ENCODE measurements around the gene MLXIP.
"Not testable (repeated sequence)": the region's sequence is repeated elsewhere in the genome, so short reads cannot be mapped to it uniquely, and the experiment has no call there.

The MLXIP gene

DNA sequence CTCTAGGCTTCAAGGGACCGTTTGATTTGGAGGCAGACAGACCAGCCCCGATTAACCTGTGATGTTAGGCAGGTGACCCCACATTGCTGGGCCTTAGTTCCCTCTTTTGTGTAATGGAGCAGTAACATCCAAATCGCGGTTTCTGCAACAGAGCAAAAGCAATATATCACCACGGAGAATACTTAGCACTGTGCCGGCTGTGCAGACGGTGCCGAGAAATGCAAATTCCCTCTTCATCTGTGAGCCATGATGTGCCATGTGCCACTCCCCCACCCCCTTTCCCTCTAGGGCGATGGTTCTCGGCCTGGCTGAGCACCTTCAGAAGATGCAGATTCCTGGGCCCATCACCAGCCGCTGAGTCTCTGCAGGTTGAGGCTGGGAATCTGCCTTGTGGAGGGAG, 46.0 kb upstream of the MLXIP start:
- DNase-seq (ENCODE audit: low spot score) = no peak
- TF ChIP-seq, protein P1, sequence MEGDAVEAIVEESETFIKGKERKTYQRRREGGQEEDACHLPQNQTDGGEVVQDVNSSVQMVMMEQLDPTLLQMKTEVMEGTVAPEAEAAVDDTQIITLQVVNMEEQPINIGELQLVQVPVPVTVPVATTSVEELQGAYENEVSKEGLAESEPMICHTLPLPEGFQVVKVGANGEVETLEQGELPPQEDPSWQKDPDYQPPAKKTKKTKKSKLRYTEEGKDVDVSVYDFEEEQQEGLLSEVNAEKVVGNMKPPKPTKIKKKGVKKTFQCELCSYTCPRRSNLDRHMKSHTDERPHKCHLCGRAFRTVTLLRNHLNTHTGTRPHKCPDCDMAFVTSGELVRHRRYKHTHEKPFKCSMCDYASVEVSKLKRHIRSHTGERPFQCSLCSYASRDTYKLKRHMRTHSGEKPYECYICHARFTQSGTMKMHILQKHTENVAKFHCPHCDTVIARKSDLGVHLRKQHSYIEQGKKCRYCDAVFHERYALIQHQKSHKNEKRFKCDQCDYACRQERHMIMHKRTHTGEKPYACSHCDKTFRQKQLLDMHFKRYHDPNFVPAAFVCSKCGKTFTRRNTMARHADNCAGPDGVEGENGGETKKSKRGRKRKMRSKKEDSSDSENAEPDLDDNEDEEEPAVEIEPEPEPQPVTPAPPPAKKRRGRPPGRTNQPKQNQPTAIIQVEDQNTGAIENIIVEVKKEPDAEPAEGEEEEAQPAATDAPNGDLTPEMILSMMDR (IDR thresholded peaks at IDR 0.05; ENCODE audit: extremely low read depth, insufficient read depth, missing control alignments) = no peak
- in situ Hi-C loops (cut with MboI; ENCODE audit: low pct_unique_long_range_greater_than_20kb, low sequenced_read_pairs, unreplicated experiment) = no loop called here

DNA sequence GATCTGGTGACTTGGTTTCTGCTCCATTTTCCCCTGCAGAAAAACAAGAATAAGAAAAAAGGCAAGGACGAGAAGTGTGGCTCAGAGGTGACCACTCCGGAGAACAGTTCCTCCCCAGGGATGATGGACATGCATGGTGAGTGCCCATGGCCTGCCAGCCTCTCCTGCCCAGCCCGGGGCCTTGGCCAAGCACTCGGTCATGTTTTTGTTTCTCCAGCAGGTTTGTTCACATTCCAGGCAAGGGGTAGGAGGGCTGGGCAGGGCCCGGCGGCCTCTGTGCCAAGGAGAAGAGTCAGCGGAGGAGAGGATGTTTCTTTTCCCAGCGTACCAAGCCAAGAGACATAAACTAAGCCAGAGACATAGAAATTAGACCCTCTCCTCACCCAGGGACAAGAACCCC, 43.3 kb upstream of the MLXIP start:
- in situ Hi-C loops (cut with MboI; ENCODE audit: low pct_unique_long_range_greater_than_20kb, low sequenced_read_pairs, unreplicated experiment) = no loop called here
- TF ChIP-seq, protein P1 (IDR thresholded peaks at IDR 0.05; ENCODE audit: extremely low read depth, insufficient read depth, missing control alignments) = no peak

DNA sequence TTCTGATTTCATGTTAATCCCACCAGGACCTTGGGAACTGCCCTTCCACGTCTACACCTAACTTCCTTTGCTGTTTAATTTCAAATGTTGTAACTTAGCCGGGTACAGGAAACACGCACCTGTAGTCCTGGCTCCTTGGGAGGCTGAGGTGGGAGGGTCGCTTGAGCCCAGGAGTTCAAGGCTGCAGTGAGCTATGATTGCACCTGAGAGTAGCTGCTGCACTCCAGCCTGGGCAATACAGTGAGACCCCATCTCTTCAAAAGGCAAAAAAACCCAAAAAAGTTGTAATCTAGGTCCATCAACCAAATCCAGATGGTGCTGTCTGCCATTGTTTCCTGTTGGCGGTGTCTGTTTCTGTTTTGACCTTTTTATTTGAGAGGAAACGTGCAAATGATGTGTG, 42.4 kb upstream of the MLXIP start:
- TF ChIP-seq, protein P1 (IDR thresholded peaks at IDR 0.05; ENCODE audit: extremely low read depth, insufficient read depth, missing control alignments) = no peak
- in situ Hi-C loops (cut with MboI; ENCODE audit: low pct_unique_long_range_greater_than_20kb, low sequenced_read_pairs, unreplicated experiment) = no loop called here
- DNase-seq (ENCODE audit: low spot score) = no peak

More for the DNA sequence above, 43.3 kb upstream of the MLXIP start:
- no peak for DNase-seq (ENCODE audit: low spot score)

DNA sequence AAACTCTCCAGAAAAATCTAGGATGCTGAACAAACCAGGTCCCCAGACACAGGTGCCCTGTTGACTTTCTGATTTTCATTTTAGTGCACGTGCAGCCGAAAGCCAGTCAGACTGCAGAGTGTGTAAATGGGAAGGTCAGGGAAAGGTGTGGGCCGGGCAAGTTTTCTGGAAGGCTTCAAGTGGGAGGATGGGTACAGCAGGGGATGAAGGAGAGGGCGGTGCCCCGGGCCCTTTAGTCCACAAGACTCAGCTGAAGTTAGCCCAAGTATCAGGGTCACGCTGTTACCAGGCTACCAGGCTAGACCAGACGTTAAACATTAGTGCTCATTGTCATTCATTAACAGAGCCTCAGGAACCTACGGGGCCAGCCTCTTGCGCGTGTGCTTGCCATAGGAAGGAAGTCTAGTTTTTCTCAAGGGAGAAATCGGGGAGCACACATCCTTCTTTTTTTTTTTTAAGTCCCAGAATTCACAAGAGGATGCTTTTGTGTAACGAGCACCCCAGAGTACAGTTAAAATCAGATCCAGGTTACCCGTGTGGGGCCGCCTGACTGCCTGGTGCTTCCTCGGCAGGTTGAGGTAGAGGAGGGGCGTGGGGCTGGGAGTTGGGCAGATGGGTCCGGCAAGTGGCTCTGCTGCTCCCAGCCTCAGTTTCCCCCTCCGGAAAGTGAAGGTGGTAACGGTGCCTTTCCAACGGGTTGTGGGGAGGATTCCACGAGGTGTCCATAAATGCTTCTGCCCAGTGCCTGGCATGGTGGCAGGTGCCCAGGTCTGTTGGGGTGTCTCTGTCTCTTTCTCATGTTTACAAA, 37.8 kb upstream of the MLXIP start:
- in situ Hi-C loops (cut with MboI; ENCODE audit: low pct_unique_long_range_greater_than_20kb, low sequenced_read_pairs, unreplicated experiment) = no loop called here
- TF ChIP-seq, protein P1 (IDR thresholded peaks at IDR 0.05; ENCODE audit: extremely low read depth, insufficient read depth, missing control alignments) = no peak

DNA sequence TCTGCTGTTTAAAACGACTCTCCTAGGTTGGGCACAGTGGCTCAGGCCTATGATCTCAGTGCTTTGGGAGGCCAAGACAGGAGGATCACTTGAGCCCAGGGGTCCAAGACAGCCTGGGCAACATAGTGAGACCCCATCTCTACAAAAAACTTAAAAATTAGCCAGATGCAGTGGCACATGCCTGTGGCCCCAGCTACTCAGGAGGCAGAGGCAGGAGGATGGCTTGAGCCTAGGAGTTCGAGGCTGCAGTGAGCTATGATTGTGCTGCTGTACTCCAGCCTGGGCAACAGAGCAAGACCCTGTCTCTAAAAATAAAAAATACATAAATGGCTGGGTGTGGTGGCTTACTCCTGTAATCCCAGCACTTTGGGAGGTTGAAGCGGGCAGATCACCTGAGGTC, 37.1 kb upstream of the MLXIP start:
- in situ Hi-C loops (cut with MboI; ENCODE audit: low pct_unique_long_range_greater_than_20kb, low sequenced_read_pairs, unreplicated experiment); DNase-seq (ENCODE audit: low spot score): not testable (repeated sequence)

More for the DNA sequence above, 37.8 kb upstream of the MLXIP start:
- no peak for DNase-seq (ENCODE audit: low spot score)

DNA sequence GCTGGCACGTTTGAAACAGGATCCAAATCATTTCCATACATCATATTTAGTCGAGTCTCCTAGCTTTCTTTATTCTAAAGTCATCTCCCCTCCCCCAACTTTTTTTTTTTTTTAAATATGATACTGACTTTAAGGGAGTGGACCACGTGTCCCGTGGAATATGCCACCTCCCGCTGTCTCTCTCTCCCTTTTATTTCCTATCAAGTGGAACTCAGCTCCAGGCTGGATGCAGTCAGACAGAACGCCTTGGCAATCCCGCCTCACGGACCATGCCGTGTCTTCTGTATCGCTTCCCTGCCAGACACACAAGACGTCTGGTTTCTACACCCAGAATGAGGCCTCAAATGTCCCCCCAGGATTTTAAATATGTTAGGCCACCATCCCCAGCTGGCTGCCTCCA, 35.6 kb upstream of the MLXIP start:
- TF ChIP-seq, protein P1 (IDR thresholded peaks at IDR 0.05; ENCODE audit: extremely low read depth, insufficient read depth, missing control alignments) = no peak
- in situ Hi-C loops (cut with MboI; ENCODE audit: low pct_unique_long_range_greater_than_20kb, low sequenced_read_pairs, unreplicated experiment) = no loop called here
- DNase-seq (ENCODE audit: low spot score) = no peak

DNA sequence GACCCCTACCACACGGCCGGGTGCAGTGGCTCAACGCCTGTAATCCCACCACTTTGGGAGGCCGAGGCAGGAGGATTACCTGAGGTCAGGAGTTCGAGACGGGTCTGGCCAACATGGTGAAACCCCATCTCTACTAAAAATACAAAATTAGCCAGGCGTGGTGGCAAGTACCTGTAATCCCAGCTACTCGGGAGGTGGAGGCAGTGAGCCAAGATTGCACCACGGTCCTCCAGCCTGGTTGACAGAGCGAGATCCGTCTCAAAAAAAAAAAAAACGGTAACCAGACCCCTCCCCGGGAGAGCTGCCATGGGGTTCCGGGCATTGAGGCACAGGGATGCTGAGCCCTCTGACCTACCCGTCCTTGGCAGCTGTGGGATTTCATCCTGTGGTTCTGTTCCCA, 35.1 kb upstream of the MLXIP start:
- TF ChIP-seq, protein P1 (IDR thresholded peaks at IDR 0.05; ENCODE audit: extremely low read depth, insufficient read depth, missing control alignments) = no peak
- in situ Hi-C loops (cut with MboI; ENCODE audit: low pct_unique_long_range_greater_than_20kb, low sequenced_read_pairs, unreplicated experiment) = no loop called here
- no peak for DNase-seq (ENCODE audit: low spot score)

Measured in GM13977 (cell line).